HEK293 (cell line): ENCODE measurements around the gene TANK.

ENCODE experiments used
- CTCF ChIA-PET: fragments of 350-600 bp; formaldehyde crosslinking; extraction: SDS; loops from one replicate; lab custom pipeline; 2021; ENCODE audit warnings: antibody characterized with exemption; lab: Yijun Ruan, JAX
- POLR2A ChIA-PET: fragments of 300-600 bp; formaldehyde crosslinking; extraction: SDS; loops from one replicate; lab custom pipeline; 2020; ENCODE audit warnings: antibody characterized with exemption, inconsistent platforms; lab: Yijun Ruan, JAX
- H3K27ac ChIP-seq: fragments of 200-500 bp; sonication (Bioruptor generic); 2 replicates; pipeline ENCODE4 v1.5.1; 2014; ENCODE audit warnings: low read depth, low read length, control low read depth, inconsistent platforms; ENCODE audit errors: extremely low read depth
- H3K36me3 ChIP-seq, 2 experiments: fragments of 200-500 bp in 1 of 2; sonication (Bioruptor generic) in 1 of 2; 1 replicate in 1 of 2; 2 replicates in 1 of 2; pipeline ENCODE4 v1.5.1; 2014 to 2017; ENCODE audit warnings: inconsistent platforms in 2 of 2, low read length in 2 of 2; ENCODE audit not compliant: control insufficient read depth in 2 of 2, insufficient read depth in 1 of 2
- H3K4me1 ChIP-seq: fragments of 200-500 bp; sonication (Bioruptor generic); 2 replicates; pipeline ENCODE4 v1.5.1; 2014; ENCODE audit warnings: mild to moderate bottlenecking, low read length, inconsistent platforms; ENCODE audit not compliant: control insufficient read depth, insufficient read depth
- H3K4me3 ChIP-seq: 2 replicates; pipeline ENCODE4 v1.5.1; 2011; ENCODE audit warnings: low read depth, mild to moderate bottlenecking, control low read depth, low read length, moderate library complexity
- H3K9me3 ChIP-seq: fragments of 200-500 bp; sonication (Bioruptor generic); 2 replicates; pipeline ENCODE4 v1.5.1; 2014; ENCODE audit warnings: low read depth, low read length, inconsistent platforms; ENCODE audit not compliant: control insufficient read depth, insufficient read depth
- AEBP2 ChIP-seq: fragments of 450-650 bp; formaldehyde crosslinking; IDR thresholded peaks from 2 replicates; pipeline ENCODE4 v1.5.1; 2016; ENCODE audit warnings: missing biosample characterization, missing genetic modification characterization, borderline replicate concordance
- EGR2 ChIP-seq: fragments of 450-650 bp; formaldehyde crosslinking; IDR thresholded peaks from 2 replicates; pipeline ENCODE4 v1.5.1; 2016; ENCODE audit warnings: low read depth, missing biosample characterization, missing genetic modification characterization
- HOXC10 ChIP-seq: sonication (generic); formaldehyde crosslinking; IDR thresholded peaks from 2 replicates; pipeline ENCODE4 v1.8.1; 2023; ENCODE audit warnings: mild to moderate bottlenecking, missing genetic modification reagents
- KLF7 ChIP-seq: fragments of 450-650 bp; formaldehyde crosslinking; IDR thresholded peaks from 2 replicates; pipeline ENCODE4 v1.5.1; 2016; ENCODE audit warnings: missing biosample characterization, missing genetic modification characterization, borderline replicate concordance
- KLF9 ChIP-seq: fragments of 450-650 bp; formaldehyde crosslinking; IDR thresholded peaks from 2 replicates; pipeline ENCODE4 v1.5.1; 2016; ENCODE audit warnings: missing biosample characterization, missing genetic modification characterization, low read depth
- PRDM10 ChIP-seq: fragments of 450-650 bp; formaldehyde crosslinking; IDR thresholded peaks from 2 replicates; pipeline ENCODE4 v1.5.1; 2016; ENCODE audit warnings: missing biosample characterization, missing genetic modification characterization
- SCRT2 ChIP-seq: fragments of 450-650 bp; formaldehyde crosslinking; IDR thresholded peaks from 2 replicates; pipeline ENCODE4 v1.5.1; 2016; ENCODE audit warnings: missing biosample characterization, missing genetic modification characterization
- SP3 ChIP-seq: fragments of 450-650 bp; formaldehyde crosslinking; IDR thresholded peaks from 2 replicates; pipeline ENCODE4 v1.5.1; 2016; ENCODE audit warnings: missing biosample characterization, missing genetic modification characterization
- WT1 ChIP-seq: fragments of 450-650 bp; formaldehyde crosslinking; IDR thresholded peaks from 2 replicates; pipeline ENCODE4 v1.5.1; 2016; ENCODE audit warnings: missing biosample characterization, missing genetic modification characterization
- ZBTB21 ChIP-seq: fragments of 450-650 bp; formaldehyde crosslinking; IDR thresholded peaks from 2 replicates; pipeline ENCODE4 v1.5.1; 2017; ENCODE audit warnings: missing biosample characterization, missing genetic modification characterization
- ZBTB26 ChIP-seq: fragments of 450-650 bp; formaldehyde crosslinking; optimal IDR thresholded peaks from 2 replicates; pipeline ENCODE3; 2016; ENCODE audit warnings: missing biosample characterization, mild to moderate bottlenecking, missing genetic modification characterization
- ZNF121 ChIP-seq: fragments of 450-650 bp; formaldehyde crosslinking; IDR thresholded peaks from 2 replicates; pipeline ENCODE4 v1.5.1; 2016; ENCODE audit warnings: missing biosample characterization, missing genetic modification characterization
- ZNF133 ChIP-seq: fragments of 450-650 bp; formaldehyde crosslinking; IDR thresholded peaks from 2 replicates; pipeline ENCODE4 v1.5.1; 2016; ENCODE audit warnings: missing biosample characterization, missing genetic modification characterization
- ZNF157 ChIP-seq: fragments of 450-650 bp; formaldehyde crosslinking; IDR thresholded peaks from 2 replicates; pipeline ENCODE4 v1.5.1; 2016; ENCODE audit warnings: missing biosample characterization, missing genetic modification characterization
- ZNF184 ChIP-seq: fragments of 450-650 bp; IDR thresholded peaks from 2 replicates; pipeline ENCODE4 v1.5.1; 2018; ENCODE audit warnings: missing biosample characterization, mild to moderate bottlenecking, missing genetic modification characterization
- ZNF223 ChIP-seq: fragments of 450-650 bp; formaldehyde crosslinking; IDR thresholded peaks from 2 replicates; pipeline ENCODE4 v1.5.1; 2016; ENCODE audit warnings: missing biosample characterization, missing genetic modification characterization
- ZNF341 ChIP-seq: fragments of 450-650 bp; formaldehyde crosslinking; IDR thresholded peaks from 2 replicates; pipeline ENCODE4; 2016; ENCODE audit warnings: low read depth, missing biosample characterization, missing genetic modification characterization
- ZNF354C ChIP-seq: fragments of 450-650 bp; formaldehyde crosslinking; IDR thresholded peaks from 2 replicates; pipeline ENCODE4 v1.5.1; 2016; ENCODE audit warnings: missing biosample characterization, missing genetic modification characterization, low read depth, borderline replicate concordance
- ZNF366 ChIP-seq: fragments of 450-650 bp; formaldehyde crosslinking; conservative IDR thresholded peaks from 2 replicates; pipeline ENCODE4 v1.5.1; 2016; ENCODE audit warnings: missing biosample characterization, missing genetic modification characterization
- ZNF426 ChIP-seq: fragments of 450-650 bp; formaldehyde crosslinking; IDR thresholded peaks from 2 replicates; pipeline ENCODE4 v1.5.1; 2017; ENCODE audit warnings: missing biosample characterization, missing genetic modification characterization, mild to moderate bottlenecking, inconsistent platforms, moderate library complexity
- ZNF514 ChIP-seq: fragments of 450-650 bp; formaldehyde crosslinking; IDR thresholded peaks from 2 replicates; pipeline ENCODE4 v1.5.1; 2016; ENCODE audit warnings: missing biosample characterization, missing genetic modification characterization
- ZNF521 ChIP-seq: fragments of 450-650 bp; formaldehyde crosslinking; IDR thresholded peaks from 2 replicates; pipeline ENCODE4 v1.5.1; 2017; ENCODE audit warnings: missing biosample characterization, mild to moderate bottlenecking, missing genetic modification characterization
- ZNF548 ChIP-seq: fragments of 450-650 bp; formaldehyde crosslinking; IDR thresholded peaks from 2 replicates; pipeline ENCODE4 v1.5.1; 2016; ENCODE audit warnings: missing biosample characterization, missing genetic modification characterization
- ZNF580 ChIP-seq: fragments of 450-650 bp; formaldehyde crosslinking; IDR thresholded peaks from 2 replicates; pipeline ENCODE4 v1.5.1; 2016; ENCODE audit warnings: missing biosample characterization, missing genetic modification characterization
- ZNF837 ChIP-seq: fragments of 450-650 bp; formaldehyde crosslinking; IDR thresholded peaks from 2 replicates; pipeline ENCODE4 v1.5.1; 2016; ENCODE audit warnings: missing biosample characterization, missing genetic modification characterization
- ZSCAN4 ChIP-seq: fragments of 450-650 bp; formaldehyde crosslinking; IDR thresholded peaks from 2 replicates; pipeline ENCODE4 v1.5.1; 2017; ENCODE audit warnings: missing biosample characterization, missing genetic modification characterization

TANK gene

GRCh38 chr2:161233858-161234431 is 73.7 kb downstream of the TANK start (continued):
- TF ChIP-seq HOXC10, result no peak
- no peak for TF ChIP-seq ZNF366 (tag by site-specific recombination)
- no peak for TF ChIP-seq WT1 (tag by site-specific recombination)
- TF ChIP-seq ZSCAN4 (tag by site-specific recombination), result no peak
- TF ChIP-seq ZBTB21 (tag by site-specific recombination), result no peak

- POLR2A ChIA-PET, result no interaction called here
Observed at GRCh38 chr2:161234627-161235026, 74.4 kb downstream of the TANK start.

GRCh38 chr2:161237392-161238264 is 77.4 kb downstream of the TANK start:
- ChIA-PET POLR2A (no interaction called here), CTCF (interaction anchor here (1.3 to 1.9 kb wide), 3 partner anchors 13 to 36 kb away, joined by 5 to 7 read pairs (median 7); no protein-coding TSS in a partner anchor)
- peak overlapping the region; percentile 42; the same call in 1 of the 2 replicates for H3K4me3 ChIP-seq
- no peaks in the 10 kb centered on the region for H3K4me1 ChIP-seq
- peaks cover 0 to 3% of the 10 kb centered on the region in 2 experiments; a peak in 2 of 3 replicates for H3K36me3 ChIP-seq
- H3K9me3 ChIP-seq, result no peaks in the 10 kb centered on the region
- H3K27ac ChIP-seq, result no peak overlapping the region; the same call in 1 of the 2 replicates
- TF ChIP-seq ZNF580 (no peak), SCRT2 (tag by site-specific recombination) (0 out of 2 replicates have a peak, but pooled peaks have one; percentile 24), ZNF837 (tag by site-specific recombination) (no peak), ZNF121 (tag by site-specific recombination) (no peak), EGR2 (tag by site-specific recombination) (peak; percentile 59), ZNF341 (peak; percentile 11; the same call in 1 of the 2 replicates), ZNF354C (no peak), ZNF514 (tag by site-specific recombination) (no peak), ZBTB26 (tag by site-specific recombination) (peak; percentile 10), ZNF133 (tag by site-specific recombination) (no peak), ZNF521 (tag by site-specific recombination) (no peak), KLF7 (no peak), ZNF223 (peak; percentile 88), AEBP2 (tag by site-specific recombination) (no peak), ZNF157 (tag by site-specific recombination) (no peak), SP3 (tag by site-specific recombination) (peak; percentile 29; the same call in 1 of the 2 replicates), ZNF184 (tag by site-specific recombination) (no peak), PRDM10 (tag by site-specific recombination) (peak; percentile 97)

More at GRCh38 chr2:161234627-161235026, 74.4 kb downstream of the TANK start:
- no peaks in the 10 kb centered on the region for H3K4me1 ChIP-seq
- no peak for TF ChIP-seq ZNF426 (tag by site-specific recombination)
- TF ChIP-seq KLF9 (tag by site-specific recombination), result no peak
- TF ChIP-seq ZNF548 (tag by site-specific recombination), result no peak
- H3K4me3 ChIP-seq, result no peak overlapping the region
- H3K36me3 ChIP-seq, result peaks cover 0 to 9% of the 10 kb centered on the region in 2 experiments; a peak in 2 of 3 replicates
- CTCF ChIA-PET, result interaction anchor here (0.7 to 4.7 kb wide), 2 partner anchors 11 to 24 kb away, joined by 4 to 26 read pairs; no protein-coding TSS in a partner anchor
- H3K27ac ChIP-seq, result no peak overlapping the region
- no peaks in the 10 kb centered on the region for H3K9me3 ChIP-seq
